CD4-positive, alpha-beta T cell treated with Interleukin-2 at 100 ng/mL for 4 hours (primary cell): ENCODE data around the gene SAMD11.

Experiments used
- DNase-seq: peaks from one replicate; pipeline ENCODE4 v3.0.0-alpha.2; 2020; ENCODE audit warnings: low spot score

The SAMD11 gene

GRCh38 chr1:905071-905749 is 18.5 kb upstream of the SAMD11 start:
- DNase-seq = no peak

- DNase-seq = no peak
Measured at GRCh38 chr1:905811-906599, 17.7 kb upstream of the SAMD11 start.

- no peak for DNase-seq
Measured at GRCh38 chr1:906600-907420, 16.9 kb upstream of the SAMD11 start.

- DNase-seq = no peak
Measured at GRCh38 chr1:907611-908451, 15.9 kb upstream of the SAMD11 start.

- no peak for DNase-seq
Measured at GRCh38 chr1:908661-909060, 15.1 kb upstream of the SAMD11 start.

- no peak for DNase-seq
Measured at GRCh38 chr1:909861-910310, 13.8 kb upstream of the SAMD11 start.

GRCh38 chr1:910311-910880 is 13.3 kb upstream of the SAMD11 start:
- DNase-seq = no peak

- DNase-seq = no peak
Measured at GRCh38 chr1:910881-911721, 12.6 kb upstream of the SAMD11 start.

GRCh38 chr1:911875-912739 is 11.6 kb upstream of the SAMD11 start:
- no peak for DNase-seq

GRCh38 chr1:912740-913301 is 10.9 kb upstream of the SAMD11 start:
- DNase-seq = no peak

GRCh38 chr1:913491-914130 is 10.1 kb upstream of the SAMD11 start:
- no peak for DNase-seq

- no peak for DNase-seq
Measured at GRCh38 chr1:914131-914890, 9.4 kb upstream of the SAMD11 start.

- DNase-seq = no peak
Measured at GRCh38 chr1:914891-915280, 8.8 kb upstream of the SAMD11 start.

- no peak for DNase-seq
Measured at GRCh38 chr1:915295-916172, 8.2 kb upstream of the SAMD11 start.

GRCh38 chr1:916173-917075 is 7.3 kb upstream of the SAMD11 start:
- no peak for DNase-seq

- DNase-seq = no peak
Measured at GRCh38 chr1:917076-917459, 6.7 kb upstream of the SAMD11 start.
